OCI-LY3 (cell line): ENCODE measurements around the gene CAST.

Experiments used
- EZH2phosphoT487 ChIP-seq: fragments of 200-600 bp; shearing (Covaris generic); IDR thresholded peaks from 2 replicates; pipeline ENCODE4 v1.6.1; 2018; ENCODE audit warnings: antibody characterized with exemption, mixed run types, low read depth
- TF ChIP-seq, protein P1 (sequence below): fragments of 200-600, 300-600 bp; sonication (generic); IDR thresholded peaks from 2 replicates; pipeline ENCODE4 v1.5.1; 2014; ENCODE audit warnings: antibody characterized with exemption, low read length, low read depth

DNA sequence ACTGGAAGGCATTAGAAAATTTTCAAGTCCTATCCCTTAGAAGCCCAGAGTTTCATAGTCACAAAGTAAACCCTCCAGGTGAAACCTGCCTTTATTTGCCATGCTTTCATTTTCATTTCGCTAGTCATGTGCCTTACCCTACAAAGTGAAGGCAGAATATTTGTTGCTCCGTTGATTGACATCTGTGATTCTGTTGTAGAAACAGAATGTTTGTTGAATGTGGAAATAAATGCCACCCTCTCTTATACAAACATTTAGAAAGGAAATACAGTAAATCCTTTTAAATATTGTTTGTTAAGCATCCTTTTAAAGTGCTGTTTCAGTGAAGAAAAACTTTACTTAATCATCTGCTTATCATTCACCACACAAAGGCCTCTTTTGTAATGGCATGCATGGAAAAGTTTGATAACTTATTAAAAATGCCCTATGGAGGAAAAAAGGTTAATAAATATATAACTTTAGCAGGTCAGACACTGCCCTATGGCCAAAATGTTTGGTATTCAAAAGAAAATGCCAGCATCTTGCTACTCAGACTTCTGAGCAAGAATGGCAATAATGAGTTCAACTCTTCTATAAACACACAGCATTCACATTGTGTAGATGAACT, 34.3 kb upstream of the CAST start:
- TF ChIP-seq, protein P1, sequence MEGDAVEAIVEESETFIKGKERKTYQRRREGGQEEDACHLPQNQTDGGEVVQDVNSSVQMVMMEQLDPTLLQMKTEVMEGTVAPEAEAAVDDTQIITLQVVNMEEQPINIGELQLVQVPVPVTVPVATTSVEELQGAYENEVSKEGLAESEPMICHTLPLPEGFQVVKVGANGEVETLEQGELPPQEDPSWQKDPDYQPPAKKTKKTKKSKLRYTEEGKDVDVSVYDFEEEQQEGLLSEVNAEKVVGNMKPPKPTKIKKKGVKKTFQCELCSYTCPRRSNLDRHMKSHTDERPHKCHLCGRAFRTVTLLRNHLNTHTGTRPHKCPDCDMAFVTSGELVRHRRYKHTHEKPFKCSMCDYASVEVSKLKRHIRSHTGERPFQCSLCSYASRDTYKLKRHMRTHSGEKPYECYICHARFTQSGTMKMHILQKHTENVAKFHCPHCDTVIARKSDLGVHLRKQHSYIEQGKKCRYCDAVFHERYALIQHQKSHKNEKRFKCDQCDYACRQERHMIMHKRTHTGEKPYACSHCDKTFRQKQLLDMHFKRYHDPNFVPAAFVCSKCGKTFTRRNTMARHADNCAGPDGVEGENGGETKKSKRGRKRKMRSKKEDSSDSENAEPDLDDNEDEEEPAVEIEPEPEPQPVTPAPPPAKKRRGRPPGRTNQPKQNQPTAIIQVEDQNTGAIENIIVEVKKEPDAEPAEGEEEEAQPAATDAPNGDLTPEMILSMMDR: no peak
- no peak for TF ChIP-seq EZH2phosphoT487
